Activated naive CD8-positive, alpha-beta T cell (primary cell): ENCODE results near the gene PRDM16.

ENCODE experiments used
- H3K27ac Mint-ChIP-seq: one replicate; pipeline ENCODE4 v1.8.0; 2021; ENCODE audit warnings: mixed read lengths
- H3K27me3 Mint-ChIP-seq: one replicate; pipeline ENCODE4 v1.8.0; 2021; ENCODE audit warnings: mixed read lengths
- H3K36me3 Mint-ChIP-seq: one replicate; pipeline ENCODE4 v1.8.0; 2021; ENCODE audit warnings: mixed read lengths
- H3K4me1 Mint-ChIP-seq: one replicate; pipeline ENCODE4 v1.8.0; 2021; ENCODE audit warnings: low read depth, mixed read lengths
- H3K4me3 Mint-ChIP-seq: one replicate; pipeline ENCODE4 v1.8.0; 2021; ENCODE audit warnings: mild to moderate bottlenecking, mixed read lengths
- H3K9me3 Mint-ChIP-seq: one replicate; pipeline ENCODE4 v1.8.0; 2021; ENCODE audit warnings: low read depth, mixed read lengths

Gene PRDM16

DNA sequence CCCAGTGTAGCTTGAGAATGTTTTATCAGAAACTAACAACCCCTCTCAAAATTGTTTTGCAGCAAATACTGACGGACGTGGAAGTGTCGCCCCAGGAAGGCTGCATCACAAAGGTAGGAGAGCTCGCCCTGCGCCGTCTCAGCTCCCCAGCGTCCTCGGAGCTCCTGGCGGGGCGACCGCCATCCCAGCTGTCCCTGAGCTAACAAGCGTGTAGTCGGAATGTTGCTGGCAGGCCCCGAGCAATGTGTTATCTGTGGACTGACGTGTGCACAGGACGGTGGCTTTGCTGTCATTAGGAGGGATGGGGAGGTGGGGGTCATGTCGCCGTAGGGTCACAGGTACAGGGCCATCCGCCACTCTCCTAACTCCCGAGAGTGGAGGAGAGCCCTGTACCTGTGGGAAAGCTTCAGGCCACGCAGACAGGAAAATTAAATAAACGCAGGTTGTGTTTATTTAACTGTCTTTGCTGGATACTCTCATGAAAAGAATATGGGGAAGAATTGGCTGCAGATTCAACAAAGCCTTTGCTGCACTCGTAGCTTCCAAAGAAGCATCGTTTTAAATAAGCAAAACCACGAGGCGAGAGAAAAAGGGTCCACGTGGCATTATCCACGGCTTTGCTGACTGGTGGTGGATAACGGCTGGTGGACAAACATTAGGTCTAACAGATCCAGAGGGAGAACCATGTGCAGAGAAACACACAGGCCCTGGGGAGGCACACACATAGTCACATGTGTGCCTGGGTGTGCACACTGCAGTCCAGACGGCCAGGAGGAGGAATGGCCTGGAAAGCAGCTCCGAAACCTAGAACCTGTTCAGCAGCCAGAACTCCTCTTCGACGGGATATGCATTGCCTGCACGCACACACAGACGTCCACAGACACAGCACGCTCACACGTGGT lies 175.3 kb downstream of the PRDM16 start:
- no peak overlapping the region for H3K27ac Mint-ChIP-seq
- H3K9me3 Mint-ChIP-seq, result no peaks in the 10 kb centered on the region
- peaks cover 7% of the 10 kb centered on the region for H3K27me3 Mint-ChIP-seq
- H3K4me3 Mint-ChIP-seq, result no peak overlapping the region
- no peaks in the 10 kb centered on the region for H3K36me3 Mint-ChIP-seq
- no peaks in the 10 kb centered on the region for H3K4me1 Mint-ChIP-seq

DNA sequence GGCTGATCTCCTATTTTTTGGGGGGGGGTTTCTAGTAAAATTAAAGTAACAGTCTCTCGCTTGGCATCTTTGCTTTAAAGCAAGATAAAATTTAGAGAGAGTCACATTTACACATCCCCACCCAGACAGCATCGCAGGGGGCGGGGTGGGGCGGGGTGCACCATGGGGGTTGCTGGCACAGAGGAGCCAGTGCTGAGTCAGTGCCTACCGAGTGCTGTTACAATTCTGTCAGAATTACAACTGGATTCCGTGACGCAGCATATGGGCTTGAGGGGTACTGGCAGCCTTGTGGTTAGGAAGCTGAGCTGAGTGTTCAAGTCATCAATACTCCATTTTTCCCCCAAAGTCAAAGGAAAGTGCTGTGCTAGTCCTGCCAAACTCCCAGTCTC lies 175.9 kb downstream of the PRDM16 start:
- H3K4me3 Mint-ChIP-seq, result no peak overlapping the region
- no peak overlapping the region for H3K27ac Mint-ChIP-seq
- no peaks in the 10 kb centered on the region for H3K9me3 Mint-ChIP-seq
- H3K36me3 Mint-ChIP-seq, result no peaks in the 10 kb centered on the region
- no peaks in the 10 kb centered on the region for H3K4me1 Mint-ChIP-seq
- peaks cover 7% of the 10 kb centered on the region for H3K27me3 Mint-ChIP-seq

DNA sequence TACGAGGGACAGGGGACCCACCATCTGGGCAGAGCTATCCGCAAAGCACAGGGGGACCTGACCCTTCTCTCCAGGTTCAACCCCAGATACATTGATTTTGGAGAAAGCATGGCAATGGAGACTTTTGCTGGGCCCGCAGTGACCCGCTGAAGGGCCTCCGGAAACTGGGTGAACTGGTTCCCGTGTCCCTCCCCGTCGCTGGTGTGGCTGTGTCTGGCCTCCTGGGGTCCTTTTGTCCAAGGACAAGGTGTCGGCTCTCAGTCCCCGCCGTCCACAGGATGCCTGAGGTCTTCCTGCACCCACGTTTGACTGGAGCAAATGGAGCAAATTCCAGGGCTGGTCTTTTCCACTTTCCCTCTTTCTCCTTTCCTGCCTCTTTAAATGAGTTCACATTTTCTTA lies 176.3 kb downstream of the PRDM16 start:
- Mint-ChIP-seq H3K36me3 (no peaks in the 10 kb centered on the region), H3K4me1 (no peaks in the 10 kb centered on the region), H3K27me3 (peaks cover 7% of the 10 kb centered on the region), H3K4me3 (no peak overlapping the region), H3K27ac (no peak overlapping the region), H3K9me3 (no peaks in the 10 kb centered on the region)

DNA sequence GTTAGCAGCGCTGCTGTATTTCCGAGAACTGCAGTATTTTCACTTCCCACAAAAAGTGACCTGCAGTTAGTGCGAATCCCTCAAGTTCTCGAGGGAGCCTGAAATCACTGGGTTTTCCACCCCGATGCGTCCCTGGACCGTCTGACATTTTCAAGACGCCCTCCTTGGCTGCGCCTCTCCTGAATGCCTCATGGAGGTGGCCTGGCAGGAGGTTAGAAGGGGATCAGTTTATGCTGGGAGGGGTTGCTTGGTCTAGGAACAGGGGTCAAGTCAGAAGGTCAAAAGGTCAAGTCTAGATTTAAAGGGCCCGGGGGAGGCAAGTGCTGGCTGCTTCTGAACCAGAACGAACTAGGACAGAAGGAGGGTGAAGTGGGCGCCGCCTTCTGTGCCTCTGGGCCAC lies 176.8 kb downstream of the PRDM16 start:
- Mint-ChIP-seq H3K4me3 (no peak overlapping the region), H3K36me3 (no peaks in the 10 kb centered on the region), H3K27me3 (peaks cover 8% of the 10 kb centered on the region), H3K27ac (no peak overlapping the region), H3K9me3 (no peaks in the 10 kb centered on the region), H3K4me1 (no peaks in the 10 kb centered on the region)

DNA sequence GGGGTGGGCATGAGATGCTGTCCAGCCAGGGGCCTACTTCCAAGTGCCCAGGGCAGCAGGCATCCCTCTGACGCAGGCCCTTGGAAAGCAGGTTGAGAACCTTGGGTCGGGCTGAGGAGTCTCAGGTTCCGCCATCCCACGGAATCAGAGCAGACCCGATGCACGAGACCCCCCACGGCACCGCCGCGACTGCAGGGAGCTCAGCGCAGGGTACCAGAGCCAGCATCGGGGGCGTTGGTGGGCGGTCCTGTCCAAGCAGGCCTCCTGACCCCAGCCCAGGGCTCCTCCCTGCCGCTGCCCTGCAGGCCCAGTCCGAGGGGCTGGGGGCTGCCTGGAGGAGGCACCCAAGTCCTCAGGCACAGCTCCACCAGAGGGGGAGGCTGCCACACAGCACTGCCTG lies 177.2 kb downstream of the PRDM16 start:
- Mint-ChIP-seq H3K27me3 (peaks cover 8% of the 10 kb centered on the region), H3K9me3 (no peaks in the 10 kb centered on the region), H3K4me3 (no peak overlapping the region), H3K36me3 (no peaks in the 10 kb centered on the region), H3K27ac (no peak overlapping the region), H3K4me1 (no peaks in the 10 kb centered on the region)

DNA sequence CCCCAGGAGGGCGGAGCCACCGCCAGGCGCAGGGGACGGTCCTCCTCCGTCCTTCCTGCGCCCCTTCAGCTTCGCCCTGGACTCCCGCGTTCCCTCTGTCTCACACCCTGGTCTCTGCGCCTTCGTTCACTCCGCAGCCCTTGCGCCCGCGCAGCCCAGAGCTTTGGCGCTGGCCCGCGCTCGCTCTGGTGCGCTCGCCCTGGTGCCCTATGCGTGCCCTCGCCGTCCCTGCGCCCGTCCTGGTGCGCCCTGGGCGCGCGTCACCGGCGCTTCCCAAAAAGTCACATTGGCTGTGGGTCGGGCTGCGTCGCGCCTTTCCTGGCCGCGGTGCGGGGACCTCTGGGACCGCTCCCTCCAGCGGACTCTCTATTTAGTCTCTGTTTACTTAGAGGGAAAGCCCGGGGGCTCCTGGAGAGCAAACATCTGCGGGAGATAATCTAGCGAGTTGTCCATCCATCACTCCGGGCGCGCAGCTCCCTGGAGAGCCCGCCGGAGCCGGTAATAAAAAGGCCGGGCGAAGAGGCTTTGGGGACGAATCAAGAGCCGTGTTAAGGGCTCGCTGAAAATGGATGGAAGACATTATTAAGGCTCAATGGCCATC lies 178.6 kb downstream of the PRDM16 start:
- Mint-ChIP-seq H3K9me3 (no peaks in the 10 kb centered on the region), H3K4me3 (no peak overlapping the region), H3K36me3 (no peaks in the 10 kb centered on the region), H3K4me1 (no peaks in the 10 kb centered on the region), H3K27ac (no peak overlapping the region), H3K27me3 (peaks cover 8% of the 10 kb centered on the region)

DNA sequence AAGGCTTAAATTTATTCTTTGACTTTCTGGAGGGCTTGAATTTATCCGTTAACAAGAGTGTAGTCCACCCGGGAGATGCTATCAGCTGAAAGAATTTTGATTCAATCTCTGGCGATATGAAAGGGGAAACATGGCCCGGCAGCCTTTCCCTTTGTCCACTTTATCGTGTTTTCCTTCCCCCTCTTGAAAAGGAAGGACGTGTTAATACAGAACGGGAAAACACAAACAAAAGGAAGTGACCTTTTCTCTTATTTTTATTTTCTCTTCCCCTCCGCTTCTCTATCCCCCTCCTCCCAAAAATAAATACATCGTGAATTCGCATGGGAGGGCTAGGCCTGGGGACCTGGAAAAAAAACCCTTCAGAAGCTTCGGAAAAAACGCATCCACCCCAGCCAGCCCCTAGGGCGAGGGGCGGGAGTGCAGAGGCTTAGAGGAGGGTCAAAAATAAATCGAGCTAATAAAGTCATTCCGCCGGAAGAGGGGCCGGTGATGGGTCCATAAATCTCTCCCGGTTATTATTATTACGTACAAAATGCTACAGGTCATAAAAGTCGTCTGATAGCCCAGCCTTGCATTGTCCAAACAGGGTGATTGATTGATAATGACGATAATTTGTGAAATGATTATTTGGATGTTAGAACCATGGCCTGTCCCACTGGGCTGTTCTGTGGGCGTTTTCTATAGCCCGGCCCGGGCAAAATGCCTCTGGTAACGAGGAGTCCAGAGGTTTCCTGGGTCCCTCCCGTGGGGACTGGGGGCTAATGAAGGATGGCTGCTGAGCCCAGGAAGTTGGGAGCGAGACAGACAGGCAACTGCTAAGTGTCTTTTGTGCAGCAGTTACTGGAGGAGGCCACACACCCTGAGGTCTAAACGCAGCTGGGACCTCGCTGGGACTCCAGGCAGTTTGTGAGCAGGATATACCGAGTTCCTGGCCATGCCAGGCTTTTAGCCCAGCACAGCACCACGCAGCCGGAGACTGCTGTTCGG lies 179.4 kb downstream of the PRDM16 start:
- H3K27me3 Mint-ChIP-seq, result peaks cover 8% of the 10 kb centered on the region
- no peaks in the 10 kb centered on the region for H3K36me3 Mint-ChIP-seq
- no peaks in the 10 kb centered on the region for H3K9me3 Mint-ChIP-seq
- H3K27ac Mint-ChIP-seq, result no peak overlapping the region
- H3K4me3 Mint-ChIP-seq, result no peak overlapping the region
- H3K4me1 Mint-ChIP-seq, result no peaks in the 10 kb centered on the region

DNA sequence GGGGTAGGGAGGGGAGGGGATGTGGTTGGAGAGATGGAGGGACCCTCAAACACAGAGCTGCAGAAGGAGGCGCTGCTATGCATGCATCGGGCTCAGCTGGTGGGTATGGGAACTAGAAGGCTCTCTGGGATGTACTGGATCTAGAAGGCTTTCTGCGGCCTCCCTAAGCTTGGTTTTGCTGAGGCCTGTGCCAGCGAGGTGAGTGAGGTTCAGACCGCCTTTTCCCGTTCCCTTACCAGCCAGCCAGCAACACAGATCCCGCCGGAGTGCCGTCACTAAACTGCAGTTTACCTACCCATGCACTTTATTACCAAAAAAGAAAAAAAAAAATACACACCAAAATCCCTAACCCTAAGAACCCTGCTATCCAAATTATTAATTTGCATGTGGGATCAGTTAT lies 180.2 kb downstream of the PRDM16 start:
- H3K27me3 Mint-ChIP-seq, result peaks cover 8% of the 10 kb centered on the region
- no peaks in the 10 kb centered on the region for H3K36me3 Mint-ChIP-seq
- no peaks in the 10 kb centered on the region for H3K4me1 Mint-ChIP-seq
- H3K27ac Mint-ChIP-seq, result no peak overlapping the region
- no peak overlapping the region for H3K4me3 Mint-ChIP-seq
- no peaks in the 10 kb centered on the region for H3K9me3 Mint-ChIP-seq

DNA sequence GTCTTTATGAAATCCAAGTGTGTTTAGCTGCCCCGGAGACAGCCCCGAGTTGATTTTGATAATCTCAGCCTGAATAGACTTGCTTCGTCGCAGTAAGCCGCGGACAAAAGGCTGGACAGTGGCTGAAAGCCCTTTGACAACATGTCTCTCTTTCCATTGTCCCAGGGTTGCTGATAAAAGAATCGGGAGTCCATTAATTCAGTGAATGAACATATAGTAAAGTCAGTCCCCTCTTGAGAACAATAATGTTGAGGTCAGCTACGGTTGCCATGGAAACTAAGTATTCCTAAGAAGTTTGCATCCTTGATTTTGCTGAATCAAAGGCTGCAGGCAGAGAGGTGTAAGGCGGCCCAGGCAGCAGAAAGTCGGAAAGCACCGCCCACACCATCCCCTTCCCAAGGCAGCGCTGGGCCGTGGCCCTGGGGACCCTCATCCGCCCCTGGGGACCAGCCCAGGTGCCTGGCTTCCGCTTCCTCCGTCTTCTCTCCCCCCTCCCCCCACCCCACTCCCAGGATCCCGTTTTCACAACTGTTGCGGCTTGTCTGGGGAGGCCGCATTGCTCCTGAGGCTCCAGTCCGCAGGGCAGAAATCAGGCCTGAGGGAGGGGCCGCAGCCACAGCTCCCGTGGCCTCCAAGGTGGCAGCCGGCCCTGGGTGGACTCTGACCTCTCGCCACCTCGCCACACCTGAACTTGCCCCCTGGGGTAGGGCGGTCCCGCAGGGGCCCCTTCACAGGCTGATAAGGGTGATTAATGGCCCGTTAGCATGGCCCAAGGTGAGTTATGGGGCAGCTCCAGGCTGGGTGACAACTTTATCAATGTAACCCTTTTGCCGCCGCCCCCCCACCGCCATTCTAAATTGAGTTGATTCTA lies 180.9 kb downstream of the PRDM16 start:
- Mint-ChIP-seq H3K4me1 (no peaks in the 10 kb centered on the region), H3K9me3 (no peaks in the 10 kb centered on the region), H3K36me3 (no peaks in the 10 kb centered on the region), H3K27me3 (peaks cover 8% of the 10 kb centered on the region), H3K27ac (no peak overlapping the region), H3K4me3 (no peak overlapping the region)

DNA sequence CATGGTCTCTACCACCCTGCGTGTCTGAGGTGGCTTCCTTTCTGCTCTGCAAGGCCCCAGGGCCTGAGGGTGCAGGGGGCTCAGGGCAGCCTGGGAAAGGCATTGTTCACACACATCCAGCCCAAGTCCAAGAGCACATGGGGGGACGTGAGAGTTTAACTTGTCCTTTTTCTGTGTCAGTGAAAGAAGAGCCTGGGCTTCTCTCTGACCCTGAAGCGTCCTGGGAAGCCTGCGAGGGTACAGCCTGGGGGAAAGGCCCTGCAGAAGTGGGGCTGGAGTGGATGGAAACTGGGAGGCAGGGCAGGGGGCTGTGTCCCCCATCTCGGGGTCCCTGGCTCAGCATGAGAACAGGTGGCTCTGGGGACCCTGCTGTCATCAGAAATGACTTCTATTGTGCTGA lies 181.6 kb downstream of the PRDM16 start:
- Mint-ChIP-seq H3K36me3 (no peaks in the 10 kb centered on the region), H3K4me1 (no peaks in the 10 kb centered on the region), H3K27me3 (peaks cover 8% of the 10 kb centered on the region), H3K27ac (no peak overlapping the region), H3K9me3 (no peaks in the 10 kb centered on the region), H3K4me3 (no peak overlapping the region)

DNA sequence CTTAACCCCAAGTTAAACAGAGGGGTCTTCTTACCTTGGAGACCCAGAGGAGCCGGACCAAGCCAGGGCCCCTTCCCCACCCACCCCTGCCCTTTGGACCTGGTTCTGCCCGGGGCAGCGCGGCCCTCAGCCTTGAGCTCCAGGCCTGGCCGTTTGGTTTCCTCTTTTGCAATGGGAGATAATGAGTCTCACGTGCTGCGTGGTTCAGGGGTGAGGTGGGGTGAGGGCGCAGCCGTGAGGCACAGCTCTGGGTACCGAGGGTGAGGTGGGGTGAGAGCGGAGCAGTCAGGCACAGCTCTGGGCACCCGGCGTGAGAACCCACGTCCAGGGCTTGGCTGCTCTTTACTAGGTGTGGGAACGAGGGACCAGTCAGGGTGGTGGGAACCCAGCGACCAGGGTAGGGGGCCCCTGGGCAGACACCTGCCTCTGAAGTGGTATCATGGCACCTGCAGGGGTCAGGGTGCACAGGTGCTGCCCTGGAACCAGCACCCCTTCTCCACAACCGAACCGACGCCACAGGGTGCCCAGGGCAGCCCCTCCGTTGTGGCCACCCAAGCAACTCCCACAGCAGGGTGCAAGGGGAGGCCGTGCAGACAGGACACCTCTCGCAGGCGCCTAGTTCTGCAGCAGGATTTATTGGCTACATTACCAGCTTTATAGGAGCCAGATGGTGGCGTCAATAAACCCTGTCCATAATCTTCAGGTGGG lies 182.2 kb downstream of the PRDM16 start:
- H3K27me3 Mint-ChIP-seq, result peaks cover 8% of the 10 kb centered on the region
- H3K27ac Mint-ChIP-seq, result no peak overlapping the region
- H3K4me1 Mint-ChIP-seq, result no peaks in the 10 kb centered on the region
- no peak overlapping the region for H3K4me3 Mint-ChIP-seq
- no peaks in the 10 kb centered on the region for H3K36me3 Mint-ChIP-seq
- H3K9me3 Mint-ChIP-seq, result no peaks in the 10 kb centered on the region

DNA sequence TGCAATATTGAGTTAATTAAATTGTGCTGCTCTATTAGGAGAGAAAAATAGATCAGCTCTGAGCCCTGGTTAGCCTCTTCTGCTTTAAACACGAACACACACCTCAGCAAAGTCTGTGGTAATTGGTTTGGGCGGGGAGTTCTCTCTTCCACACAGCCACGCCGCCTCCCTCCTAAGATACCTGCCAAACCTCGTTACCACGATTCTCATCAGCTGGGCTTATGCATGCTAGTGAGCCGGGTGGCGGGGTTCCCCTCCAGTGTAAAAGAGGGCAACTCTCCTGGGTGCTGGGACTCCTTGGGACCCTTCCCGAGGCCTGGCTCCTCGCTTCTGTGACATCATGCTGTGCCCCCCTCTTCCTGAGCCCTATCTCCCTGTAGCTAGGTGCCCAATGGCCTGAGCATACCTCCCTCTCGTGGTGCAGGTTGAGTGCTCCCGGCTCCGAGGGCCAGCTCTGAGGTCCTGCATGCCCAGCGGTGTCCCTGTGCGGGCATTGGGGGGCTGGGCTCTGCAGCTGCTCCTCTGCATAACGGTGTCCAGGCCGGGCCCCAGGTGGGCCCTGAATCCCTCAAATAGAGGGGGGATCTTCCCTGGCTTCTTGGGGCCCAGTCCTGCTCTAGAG lies 182.9 kb downstream of the PRDM16 start:
- Mint-ChIP-seq H3K9me3 (no peaks in the 10 kb centered on the region), H3K4me3 (no peak overlapping the region), H3K4me1 (no peaks in the 10 kb centered on the region), H3K36me3 (no peaks in the 10 kb centered on the region), H3K27me3 (peaks cover 7% of the 10 kb centered on the region), H3K27ac (no peak overlapping the region)

DNA sequence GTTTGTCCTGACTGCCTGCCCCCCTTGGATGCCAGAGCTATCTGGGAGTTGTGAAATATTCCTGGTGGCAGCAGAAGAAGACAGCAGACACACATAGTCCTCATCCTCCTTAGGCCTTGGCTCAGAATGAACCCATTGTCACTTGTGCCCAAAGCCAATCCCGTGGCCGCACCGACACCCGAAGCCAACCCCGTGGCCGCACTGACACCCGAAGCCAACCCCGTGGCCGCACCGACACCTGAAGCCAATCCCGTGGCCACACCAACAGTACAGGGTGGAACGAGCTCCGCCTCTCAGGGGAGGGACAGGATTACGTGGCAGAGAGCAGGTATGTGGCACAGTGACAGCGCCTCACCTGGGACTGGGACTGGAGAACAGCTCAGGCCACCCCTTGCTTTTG lies 186.7 kb downstream of the PRDM16 start:
- no peak overlapping the region for H3K27ac Mint-ChIP-seq
- H3K9me3 Mint-ChIP-seq, result peaks cover 3% of the 10 kb centered on the region
- no peak overlapping the region for H3K4me3 Mint-ChIP-seq
- no peaks in the 10 kb centered on the region for H3K4me1 Mint-ChIP-seq
- H3K27me3 Mint-ChIP-seq, result no peaks in the 10 kb centered on the region
- no peaks in the 10 kb centered on the region for H3K36me3 Mint-ChIP-seq
